NOMO-1 treated with DMSO at 0.1 percent for 48 hours (cell line): ENCODE data around the gene ITGB5.

ENCODE experiments used
- DNase-seq: peaks from one replicate; lab custom pipeline; 2025; ENCODE audit not compliant: unreplicated experiment; lab: John Stamatoyannopoulos, UW

The ITGB5 gene

DNA sequence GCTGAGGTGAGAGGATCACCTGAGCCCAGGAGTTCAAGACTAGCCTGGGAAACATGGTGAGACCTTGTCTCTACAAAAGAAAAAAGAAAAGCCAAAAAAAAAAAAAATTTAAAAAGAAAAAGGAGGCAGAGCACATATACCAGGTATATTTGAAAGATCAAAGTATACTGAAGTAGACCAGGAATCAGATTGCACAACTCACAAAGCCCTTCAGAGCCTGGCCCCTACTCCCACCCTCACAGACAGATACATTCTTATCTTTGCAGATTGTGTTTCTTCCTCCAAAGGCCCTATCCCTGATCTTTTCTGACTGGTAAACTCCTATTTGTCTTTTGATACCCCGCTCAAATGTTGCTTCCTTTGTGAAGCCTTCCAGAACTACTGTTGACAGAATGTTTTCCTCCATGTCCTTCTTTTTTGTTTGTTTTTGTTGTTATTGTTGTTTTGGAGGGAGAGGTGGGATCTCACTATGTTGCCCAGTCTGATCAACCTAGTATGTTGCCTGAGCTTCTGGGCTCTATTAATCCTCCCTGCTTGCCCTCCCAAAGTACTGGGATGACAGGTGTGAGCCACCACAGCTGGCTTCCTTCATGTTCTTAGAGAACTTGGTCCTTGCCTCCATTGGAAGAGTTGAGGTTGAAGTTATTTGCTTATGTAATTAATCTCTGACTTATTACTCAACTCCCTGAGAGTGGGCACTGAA, 9.8 kb upstream of the ITGB5 start:
- DNase-seq, result no peak

DNA sequence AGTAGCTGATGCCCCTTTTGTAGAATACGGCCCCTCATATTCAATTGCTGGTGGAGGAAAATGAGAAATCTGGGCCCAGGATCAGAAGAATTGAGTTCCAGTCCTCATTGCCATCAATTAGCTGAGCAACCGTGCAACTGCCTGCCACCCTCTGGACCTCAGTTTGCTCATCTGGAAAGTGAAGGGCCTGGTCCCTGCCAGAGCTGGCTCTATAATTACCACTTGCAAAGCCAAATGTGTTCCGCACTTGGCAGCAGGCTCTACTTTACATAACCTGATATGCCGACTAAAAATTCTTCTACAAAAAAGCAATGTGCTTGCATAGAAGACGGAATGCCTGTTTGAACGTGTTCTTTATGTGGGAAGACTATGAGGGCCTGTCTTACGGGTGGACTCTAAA, 8.6 kb upstream of the ITGB5 start:
- DNase-seq, result no peak

DNA sequence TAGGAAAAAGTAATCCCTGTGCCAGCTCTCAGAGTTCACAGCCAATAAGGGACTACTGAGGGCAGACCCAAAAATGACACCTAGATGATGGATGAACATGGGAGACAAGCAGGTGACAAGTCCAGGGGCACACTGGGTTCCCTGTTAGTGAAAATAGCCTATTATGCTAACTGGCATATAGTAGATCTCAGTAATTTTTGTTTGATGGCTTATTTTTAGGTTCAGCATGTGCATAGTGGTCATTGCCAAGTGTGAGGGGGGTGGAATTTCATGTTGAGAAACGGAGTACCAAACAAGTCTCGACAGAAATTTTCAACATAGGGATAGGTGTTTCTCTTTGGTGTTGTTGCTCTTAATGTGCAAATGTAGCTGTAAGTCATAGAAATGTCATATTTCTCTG, 6.4 kb upstream of the ITGB5 start:
- no peak for DNase-seq

DNA sequence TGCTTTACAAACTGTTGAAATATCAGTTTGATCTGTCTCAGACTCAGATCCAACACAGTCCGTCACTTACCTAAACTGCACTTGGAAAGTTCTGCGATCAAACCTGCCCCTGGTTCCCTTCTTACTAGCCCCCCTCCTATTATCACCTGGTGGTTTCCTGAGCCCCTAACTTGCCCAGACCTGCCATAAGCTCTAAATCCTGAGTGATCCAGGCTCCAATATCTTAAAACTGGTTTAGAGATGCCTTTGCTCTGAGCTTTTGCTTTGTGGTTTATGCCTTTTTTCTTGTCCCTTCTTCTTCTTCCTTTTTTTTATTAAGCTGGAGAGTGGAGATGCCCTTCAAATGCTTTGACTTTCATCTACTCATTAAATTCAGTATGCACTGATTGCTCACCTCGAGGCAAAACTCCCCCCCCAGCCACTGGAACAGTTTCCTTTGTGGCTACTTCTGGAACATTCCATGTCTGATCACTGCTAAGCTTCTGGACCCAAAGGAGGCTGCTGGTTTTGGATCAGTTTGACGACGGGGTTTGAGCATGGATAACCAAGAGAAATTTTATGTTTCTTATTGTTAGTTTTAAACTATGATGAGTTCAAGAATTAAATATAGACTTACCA, 3.5 kb upstream of the ITGB5 start:
- DNase-seq, result no peak

DNA sequence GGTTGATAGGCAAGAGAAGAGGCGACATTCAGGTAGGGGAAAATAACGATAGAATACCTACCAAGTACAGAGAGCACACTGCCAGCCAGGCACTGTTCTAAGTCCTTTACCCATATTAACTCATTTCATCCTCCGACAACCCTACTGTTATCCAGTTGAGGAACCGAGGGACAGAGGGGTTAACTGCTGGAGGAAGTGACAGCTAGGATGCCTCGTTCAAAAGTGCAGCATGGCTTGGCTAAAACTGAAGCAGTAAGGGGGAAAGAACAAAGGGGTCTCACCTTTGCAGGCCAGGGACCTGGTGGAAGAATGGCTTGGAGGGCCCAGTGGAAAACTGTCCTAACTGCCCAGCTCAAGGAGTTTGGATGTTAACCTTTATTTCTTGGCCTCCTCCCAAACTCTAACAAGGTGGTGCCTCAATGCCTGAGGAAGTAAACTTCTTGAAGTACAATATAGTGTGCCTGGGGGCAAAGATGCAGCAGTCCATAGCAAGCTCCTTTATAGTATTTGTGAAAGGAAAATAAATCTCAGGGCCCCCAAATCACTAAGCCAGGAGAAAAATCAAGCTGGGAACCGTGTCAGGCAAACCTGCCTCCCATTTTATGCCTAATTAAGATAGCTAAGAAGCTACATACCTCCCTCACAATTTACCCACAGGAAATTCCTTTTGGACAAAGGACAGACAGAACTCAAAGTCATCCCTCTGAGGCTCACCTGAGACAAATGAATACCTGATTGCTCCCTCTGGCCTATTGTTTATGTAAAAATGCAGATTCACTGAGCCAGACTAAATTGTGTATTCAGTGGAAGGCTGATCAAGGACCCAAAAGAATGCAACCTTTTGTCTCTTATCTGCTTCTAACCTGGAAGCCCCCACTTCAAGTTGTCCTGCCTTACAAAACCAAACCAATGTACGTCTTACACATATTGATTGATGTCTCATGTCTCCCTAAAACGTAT, 1.6 kb upstream of the ITGB5 start:
- DNase-seq, result no peak

DNA sequence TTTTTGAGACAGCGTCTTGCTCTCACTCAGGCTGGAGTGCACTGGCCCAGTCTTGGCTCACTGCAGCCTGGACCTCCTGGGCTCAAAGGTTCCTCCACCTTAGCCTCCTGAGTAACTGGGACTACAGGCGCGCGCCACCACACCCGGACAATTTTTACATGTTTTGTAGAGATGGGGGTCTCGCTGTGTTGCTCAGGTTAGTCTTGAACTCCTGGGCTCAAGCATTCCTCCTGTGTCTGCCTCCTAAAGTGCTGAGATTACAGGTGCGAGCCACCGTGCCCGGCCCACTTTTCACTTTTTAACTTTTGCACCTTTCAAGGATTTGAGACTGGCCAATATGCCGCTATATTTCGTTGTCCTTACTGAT, 750 bp upstream of the ITGB5 start:
- DNase-seq, result no peak

DNA sequence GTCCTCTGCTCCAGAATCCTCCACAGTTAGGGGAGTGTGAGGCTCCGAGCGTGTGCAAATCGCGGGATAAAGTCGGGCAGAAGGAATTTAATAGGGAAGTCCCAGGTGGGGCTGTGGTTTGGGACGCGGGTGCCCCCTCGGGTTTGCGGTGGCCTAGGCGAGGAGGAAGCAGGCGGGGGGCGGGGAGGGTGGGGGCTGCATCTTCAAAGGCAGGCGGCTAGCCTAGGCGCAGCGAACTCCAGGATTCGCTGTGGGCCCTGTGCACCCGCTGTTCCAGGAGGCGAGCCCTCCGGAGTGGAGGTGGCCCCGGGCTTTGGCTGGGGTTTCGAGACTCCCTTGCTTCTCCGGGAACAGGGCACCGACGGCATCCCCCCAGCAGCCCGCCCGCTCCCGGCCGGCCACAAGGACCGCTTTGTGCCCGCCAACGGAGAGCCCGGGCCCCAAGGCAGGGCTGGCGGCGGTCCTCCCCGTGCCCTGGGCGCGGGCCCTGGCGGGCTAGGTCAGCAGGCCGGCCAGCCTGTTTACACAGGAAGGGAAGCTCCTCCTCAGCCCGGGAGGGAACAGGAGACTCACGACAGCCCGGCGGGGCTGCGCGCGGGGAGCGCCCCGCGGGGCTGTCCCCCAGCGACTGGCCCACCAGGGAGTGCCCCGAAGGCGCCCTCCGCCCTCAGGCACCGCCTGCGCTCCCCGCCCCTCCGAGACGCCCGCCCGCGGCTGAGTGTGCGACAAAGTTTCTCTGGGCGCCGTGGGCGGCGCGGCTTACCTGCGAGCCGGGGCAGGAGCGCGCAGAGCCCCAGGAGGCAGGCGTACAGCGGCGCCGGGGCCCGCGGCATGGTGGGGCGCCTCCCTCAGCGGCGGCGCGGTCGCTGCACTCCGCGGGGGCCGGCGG, 753 bp downstream of the ITGB5 start:
- no peak for DNase-seq

DNA sequence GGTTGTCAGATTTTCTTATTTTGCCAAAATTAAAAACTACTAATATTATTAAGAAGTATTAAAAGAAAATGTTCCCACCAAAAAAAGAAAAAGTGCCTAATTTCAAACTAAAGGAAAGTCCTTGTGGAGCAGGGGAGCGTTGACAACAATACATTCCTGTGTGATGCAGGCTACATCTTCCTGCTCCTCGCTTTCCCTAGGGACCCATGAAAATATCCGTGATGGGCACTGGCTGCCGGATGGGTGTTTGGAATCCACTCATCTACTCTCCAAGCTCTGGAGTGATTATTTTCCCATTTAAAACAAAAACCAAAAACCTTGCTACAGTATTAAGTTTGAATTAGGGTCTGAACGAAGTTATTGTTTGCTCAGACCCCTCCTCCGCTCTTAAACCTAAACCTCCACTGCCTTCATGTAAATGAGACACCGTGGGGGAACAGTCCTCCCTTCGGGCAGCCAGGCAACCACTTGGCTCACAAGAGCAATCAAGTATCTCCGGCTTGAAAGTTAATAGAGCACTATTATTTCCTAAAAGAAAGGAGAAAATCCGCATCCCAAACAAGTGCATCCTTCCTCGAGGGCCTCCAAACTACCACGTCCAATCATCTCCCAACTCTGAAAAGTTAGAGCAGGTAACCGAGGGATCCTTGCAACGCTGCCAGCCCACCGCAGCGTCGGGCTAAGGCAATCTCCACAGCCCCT, 1.5 kb downstream of the ITGB5 start:
- DNase-seq, result no peak

DNA sequence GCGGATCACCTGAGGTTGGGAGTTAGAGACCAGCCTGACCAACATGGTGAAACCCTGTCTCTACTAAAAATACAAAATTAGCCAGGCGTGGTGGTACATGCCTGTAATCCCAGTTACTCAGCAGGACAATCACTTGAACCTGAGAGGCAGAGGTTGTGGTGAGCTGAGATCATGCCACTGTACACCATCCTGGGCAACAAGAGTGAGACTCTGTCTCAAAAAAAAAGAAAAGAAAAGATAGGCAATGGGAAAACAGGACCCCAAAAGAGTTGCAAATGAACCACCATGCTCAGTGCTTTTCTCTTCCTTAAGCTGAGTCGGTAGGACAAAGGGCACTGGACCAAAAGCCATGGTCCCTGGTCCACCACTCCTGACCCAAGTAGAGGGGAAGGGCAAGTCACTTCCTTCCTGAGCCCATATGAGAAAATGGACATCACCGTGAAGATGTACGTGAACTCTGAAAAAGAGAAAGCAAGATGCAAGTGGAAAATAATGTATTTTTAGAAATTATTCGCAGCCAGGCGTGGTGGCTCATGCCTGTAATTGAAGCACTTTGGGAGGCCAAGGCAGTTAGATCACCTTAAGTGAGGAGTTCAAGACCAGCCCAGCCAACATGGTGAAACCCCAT, 2.6 kb downstream of the ITGB5 start:
- no peak for DNase-seq

DNA sequence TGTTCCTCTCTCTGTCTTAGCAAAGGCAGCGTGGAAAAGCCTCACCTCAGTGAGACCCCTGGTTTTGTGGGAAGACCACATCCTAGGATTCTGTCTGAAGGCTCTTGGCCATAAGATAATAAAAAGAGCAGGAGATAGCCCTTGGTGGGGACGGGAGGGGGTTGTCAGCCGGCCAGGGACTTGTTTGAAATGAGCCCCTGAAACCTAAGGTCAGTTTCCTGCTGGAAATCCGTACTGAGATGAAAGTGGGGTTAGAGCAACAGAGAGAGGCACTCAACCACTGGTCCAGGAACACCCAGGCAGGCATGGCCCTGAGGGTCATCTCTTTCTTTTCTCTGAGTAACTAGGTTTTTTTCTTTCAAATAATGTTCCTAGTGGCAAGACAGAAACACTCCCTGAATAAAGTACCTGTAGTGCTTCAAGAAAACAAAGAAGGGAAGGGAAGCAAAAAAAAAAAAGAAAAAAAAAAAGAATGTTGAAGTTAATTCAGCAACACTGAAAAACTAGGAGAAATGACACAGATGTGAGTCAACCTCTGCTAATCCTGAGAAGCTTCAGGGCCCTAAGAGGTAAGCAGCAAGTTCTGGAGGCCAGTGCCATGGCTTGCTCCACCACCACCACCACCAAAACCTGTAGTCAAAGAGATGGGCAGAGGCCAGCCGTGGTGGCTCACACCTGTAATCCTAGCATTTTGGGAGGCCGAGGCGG, 3.2 kb downstream of the ITGB5 start:
- no peak for DNase-seq

DNA sequence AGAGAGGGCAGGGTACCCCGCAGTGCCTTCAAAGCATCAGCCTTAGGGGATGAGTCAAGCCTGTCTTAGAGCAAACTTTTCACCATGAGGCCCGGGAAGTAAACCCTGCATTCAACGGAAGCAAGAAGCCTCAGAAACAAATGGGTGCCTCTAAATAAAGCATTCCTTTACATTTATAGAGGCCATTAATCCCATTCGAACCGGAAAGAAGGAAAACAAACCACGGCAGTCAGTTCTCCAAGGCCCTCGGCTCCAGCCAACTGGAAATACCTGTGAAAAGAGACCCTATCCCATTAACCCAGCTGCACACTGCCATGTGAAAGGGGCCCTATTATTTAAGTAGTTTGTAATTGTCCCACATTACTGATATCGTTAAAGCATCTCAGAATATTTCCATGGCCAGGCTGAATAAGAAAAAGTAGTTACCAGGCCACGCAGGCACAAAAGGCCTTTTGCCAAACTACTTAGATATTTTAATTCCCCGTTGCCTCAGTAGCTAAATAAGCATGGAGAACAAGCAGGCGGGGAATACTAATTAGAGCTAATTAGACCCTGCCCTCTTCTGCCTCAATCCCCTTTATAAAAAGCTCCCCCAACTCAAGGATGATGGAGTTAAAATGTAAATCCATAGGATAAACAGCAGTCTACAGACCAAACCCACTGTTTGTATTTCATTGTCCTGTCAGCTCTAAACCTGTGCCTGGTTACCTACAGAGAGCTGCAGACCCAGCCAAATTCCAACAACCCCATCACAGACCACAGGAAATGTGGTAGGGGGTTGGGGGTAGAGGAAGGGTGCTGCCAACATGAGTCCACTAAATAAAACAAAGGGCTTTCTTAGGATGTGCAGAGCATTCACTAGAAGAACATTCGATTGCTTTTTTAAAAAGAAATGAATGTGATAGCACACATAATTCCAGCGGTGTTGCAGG, 4.1 kb downstream of the ITGB5 start:
- no peak for DNase-seq

DNA sequence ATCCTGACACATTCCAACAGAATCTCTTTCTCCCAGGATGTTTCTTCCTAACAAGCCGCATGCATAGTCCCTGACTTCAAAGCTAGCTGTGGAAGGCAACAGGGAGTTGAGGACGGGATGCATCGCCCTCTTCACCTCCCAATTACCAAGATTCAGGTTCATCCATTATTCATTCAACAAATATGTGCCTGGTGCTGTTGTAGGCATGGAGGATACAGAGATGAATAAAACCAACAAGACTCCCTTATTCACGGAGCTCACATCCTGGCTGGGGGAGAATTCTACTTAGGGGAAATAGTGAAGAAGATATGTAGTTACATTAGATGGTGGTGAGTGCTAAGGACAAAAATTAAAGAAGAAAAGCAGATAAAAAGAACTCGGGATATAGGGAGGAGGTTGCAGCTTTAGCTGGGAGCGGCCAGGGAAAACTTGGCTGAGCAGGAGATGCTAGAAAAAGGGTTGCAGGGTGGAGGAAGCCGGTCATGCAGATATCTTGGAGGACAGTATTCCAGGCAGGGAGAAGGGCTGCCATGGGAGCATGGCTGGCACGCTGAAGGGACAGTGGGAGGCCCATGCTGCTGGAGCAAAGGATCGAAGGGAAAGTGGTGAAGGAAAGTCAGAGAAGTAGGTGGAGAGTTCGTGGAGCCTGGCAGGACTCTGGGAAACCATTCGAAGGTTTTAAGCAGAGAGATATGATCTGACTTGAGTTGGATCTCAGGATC, 5.0 kb downstream of the ITGB5 start:
- DNase-seq, result no peak

DNA sequence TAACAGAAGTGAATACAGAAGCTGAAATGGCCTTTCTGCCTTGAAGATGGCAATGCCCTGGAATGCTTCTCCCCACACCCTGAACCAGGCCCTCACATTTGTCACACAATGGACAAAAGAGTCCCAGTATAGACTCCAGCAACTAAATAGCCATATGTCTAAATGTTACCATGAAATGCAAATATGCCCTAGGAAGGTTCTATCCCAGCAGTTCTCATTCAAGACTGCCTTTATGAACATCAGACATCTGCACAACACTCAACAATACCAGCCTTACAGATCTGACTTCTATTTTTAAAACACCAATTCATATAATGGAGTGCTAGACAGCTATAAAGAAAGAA, 7.9 kb downstream of the ITGB5 start:
- no peak for DNase-seq

DNA sequence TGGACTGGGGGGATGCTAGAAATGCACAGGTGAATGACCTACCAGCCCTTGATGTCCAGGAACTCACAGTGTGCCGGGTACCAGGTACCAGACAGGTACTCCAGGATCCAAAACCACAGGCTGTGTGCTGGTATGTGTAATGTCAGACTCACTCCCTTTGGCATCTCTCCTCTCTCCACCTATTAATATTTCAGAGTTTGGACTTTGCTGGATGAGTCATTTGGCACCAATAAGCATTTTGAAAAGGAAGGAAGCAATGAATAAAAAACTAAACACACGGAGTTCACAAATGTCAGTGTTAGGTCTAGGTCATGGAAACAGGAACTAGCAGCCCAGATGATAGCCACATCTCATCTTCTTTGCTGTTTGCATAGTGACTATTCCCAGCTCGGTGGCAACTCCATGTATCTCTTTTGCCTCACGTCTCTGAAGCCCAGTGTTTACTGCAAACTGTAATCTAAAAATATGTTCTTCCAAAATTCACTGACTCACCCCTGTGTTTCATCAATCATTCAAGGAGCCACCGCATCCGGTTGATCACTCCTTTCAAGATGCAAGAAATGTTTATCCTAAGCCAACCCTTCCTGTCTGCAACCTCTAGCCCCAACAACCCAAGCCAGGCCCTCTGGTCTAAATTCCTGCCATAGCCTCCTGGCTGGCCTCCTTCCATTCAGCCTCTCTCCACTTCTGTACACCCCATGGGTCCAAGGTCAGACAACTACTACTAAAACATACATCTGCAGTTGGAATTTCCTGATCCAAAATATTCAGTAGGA, 8.4 kb downstream of the ITGB5 start:
- peak; percentile 89 for DNase-seq

DNA sequence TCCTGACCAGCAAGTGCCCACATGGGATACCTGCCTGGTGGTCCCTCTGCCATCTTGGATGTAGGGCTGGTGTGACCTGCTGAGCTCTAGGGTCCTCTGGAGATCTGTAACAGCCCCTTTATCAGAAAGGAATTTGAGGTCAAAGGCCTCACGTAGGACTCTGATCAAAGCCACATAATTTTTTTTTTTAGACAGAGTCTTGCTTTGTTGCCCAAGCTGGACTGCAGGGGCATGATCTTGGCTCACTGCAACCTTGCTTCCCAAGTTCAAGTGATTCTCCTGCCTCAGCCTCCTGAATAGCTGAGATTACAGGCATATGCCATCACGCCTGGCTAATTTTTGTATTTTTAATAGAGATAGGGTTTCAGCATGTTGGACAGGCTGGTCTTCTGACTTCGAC, 9.5 kb downstream of the ITGB5 start:
- DNase-seq, result no peak

DNA sequence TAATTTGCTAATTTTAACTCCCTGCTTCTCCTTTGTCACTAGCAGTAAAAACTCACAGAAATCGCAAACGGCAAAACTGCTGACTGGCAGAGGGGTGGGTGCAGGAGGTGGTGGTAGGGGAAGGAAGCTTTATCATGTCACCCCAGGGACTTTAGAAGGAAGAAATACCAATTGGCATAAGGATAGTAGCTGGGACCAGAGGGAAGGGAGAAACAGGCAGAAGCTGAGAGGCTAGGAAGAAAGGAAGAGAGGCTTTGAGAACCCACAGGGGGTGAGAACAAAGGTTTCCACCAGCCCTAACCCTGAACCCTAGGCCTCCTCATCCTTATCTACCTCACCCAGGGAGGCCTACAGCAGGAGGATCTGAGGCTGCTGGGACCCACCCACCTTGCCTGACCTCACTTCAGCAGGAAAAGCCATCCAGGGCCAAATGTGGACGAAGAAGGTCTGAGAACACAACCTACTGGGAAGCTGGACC, 10.7 kb downstream of the ITGB5 start:
- DNase-seq, result peak; percentile 54

DNA sequence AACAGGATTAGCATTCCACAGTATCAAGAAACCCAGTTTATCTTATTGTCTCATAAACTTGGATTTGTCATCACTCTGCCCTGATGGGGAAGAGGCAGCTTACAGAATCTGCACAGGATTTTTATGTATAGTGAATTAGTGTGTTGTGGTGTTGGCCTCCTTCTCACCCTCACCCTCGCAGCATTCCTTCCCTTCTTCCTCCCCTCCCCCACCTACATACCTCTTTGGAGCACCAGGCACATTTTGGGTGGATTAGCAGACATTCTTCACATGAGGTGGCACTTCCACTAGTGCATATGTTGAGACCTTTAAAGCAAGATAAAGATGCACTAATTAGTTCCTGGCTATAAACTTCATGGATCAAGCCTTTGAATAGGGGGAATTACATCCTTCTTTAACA, 13.9 kb downstream of the ITGB5 start:
- DNase-seq, result no peak
